PC-3 (cell line): Measurements from ENCODE around the gene TEPSIN. TPM values are rescaled to one million over a fixed set of nuclear protein-coding genes. Genes with fewer than 3 reads are reported as not detected.

Experiments used
- ATAC-seq: fragments of 200-7000 bp; cut with Tn5 transposase; 2 replicates; pipeline ENCODE4 v1.9.1; 2020; ENCODE audit warnings: mild to moderate bottlenecking, moderate library complexity
- BruUV-seq: library from RNA; stranded (reverse); fragments of 400-500 nt; replicated peaks from 2 replicates; lab custom pipeline; 2021; lab: Mats Ljungman, UMichigan
- CTCF ChIA-PET: fragments of 300-600 bp; sonication (Branson Sonifier 250); formaldehyde crosslinking; loops from one replicate; lab custom pipeline; 2022; ENCODE audit warnings: antibody characterized with exemption; lab: Charles Lee
- POLR2A ChIA-PET: fragments of 300-600 bp; sonication (Branson Sonifier 250); formaldehyde crosslinking; loops from one replicate; lab custom pipeline; 2022; ENCODE audit warnings: antibody characterized with exemption; ENCODE audit not compliant: unreplicated experiment; lab: Charles Lee
- DNase-seq: peaks from one replicate; pipeline ENCODE4 v3.0.0-alpha.2; 2015
- H2AFZ ChIP-seq: fragments of 300-600 bp; sonication (generic); 2 replicates; pipeline ENCODE4 v1.6.0; 2016; ENCODE audit warnings: antibody characterized with exemption, low read length
- H3F3A ChIP-seq: fragments of 300-600 bp; sonication (generic); one replicate; pipeline ENCODE4 v1.6.0; 2017; ENCODE audit warnings: antibody characterized with exemption, low read length, control low read depth, mild to moderate bottlenecking; ENCODE audit not compliant: unreplicated experiment
- H3K27ac ChIP-seq: fragments of 300-600 bp; sonication (generic); 2 replicates; pipeline ENCODE4 v1.5.1; 2016; ENCODE audit warnings: mild to moderate bottlenecking, low read length
- H3K27me3 ChIP-seq: fragments of 300-600 bp; sonication (generic); 2 replicates; pipeline ENCODE4 v1.6.1; 2016; ENCODE audit warnings: low read length, mixed read lengths
- H3K36me3 ChIP-seq: fragments of 300-600 bp; sonication (generic); 2 replicates; pipeline ENCODE4 v1.6.1; 2016; ENCODE audit warnings: low read depth, mixed run types, low read length, mixed read lengths
- H3K4me1 ChIP-seq: fragments of 300-600 bp; sonication (generic); 2 replicates; pipeline ENCODE4 v1.5.1; 2016; ENCODE audit warnings: low read length; ENCODE audit not compliant: insufficient read depth
- H3K4me2 ChIP-seq: fragments of 300-600 bp; sonication (generic); 2 replicates; pipeline ENCODE4 v1.6.0; 2016; ENCODE audit warnings: low read length
- H3K4me3 ChIP-seq: fragments of 300-600 bp; sonication (generic); 2 replicates; pipeline ENCODE4 v1.5.1; 2016; ENCODE audit warnings: mild to moderate bottlenecking, low read length, mixed read lengths
- H3K79me2 ChIP-seq: fragments of 300-600 bp; sonication (generic); 2 replicates; pipeline ENCODE4 v1.6.1; 2017; ENCODE audit warnings: low read length, mixed read lengths
- H3K9ac ChIP-seq: fragments of 300-600 bp; sonication (generic); 2 replicates; pipeline ENCODE4 v1.6.0; 2016; ENCODE audit warnings: mild to moderate bottlenecking, low read length
- H3K9me2 ChIP-seq: fragments of 300-600 bp; sonication (generic); replicated peaks from 2 replicates; pipeline ENCODE4 v1.6.1; 2016; ENCODE audit warnings: mixed run types, low read length, mixed read lengths
- H3K9me3 ChIP-seq: fragments of 300-600 bp; sonication (generic); 2 replicates; pipeline ENCODE4 v1.6.1; 2016; ENCODE audit warnings: low read length, mixed read lengths
- H4K20me1 ChIP-seq: fragments of 300-600 bp; sonication (generic); 2 replicates; pipeline ENCODE4 v1.6.1; 2016; ENCODE audit warnings: low read length, mixed read lengths
- EZH2 ChIP-seq: fragments of 300-600 bp; sonication (generic); IDR thresholded peaks from one replicate; pipeline ENCODE4 v1.6.1; 2017; ENCODE audit warnings: antibody characterized with exemption, mild to moderate bottlenecking, low read length; ENCODE audit not compliant: unreplicated experiment
- EZH2phosphoT487 ChIP-seq: fragments of 300-600 bp; sonication (generic); IDR thresholded peaks from 2 replicates; pipeline ENCODE4 v1.6.1; 2018; ENCODE audit warnings: mild to moderate bottlenecking, antibody characterized with exemption, low read length, borderline replicate concordance
- intact Hi-C: fragments of 100-400 bp; cut with micrococcal nuclease; formaldehyde crosslinking; loops from 2 replicates; pipeline ENCODE4 v1.9.0; 2023
- total RNA-seq: library from RNA; depleted of rRNA; stranded (reverse); fragments of >200 nt; gene quantifications from 2 replicates; pipeline ENCODE4 v1.2.3, GENCODE V29; 2014
- TF ChIP-seq, protein P1 (sequence below): fragments of 300-600 bp; sonication (generic); conservative IDR thresholded peaks from 2 replicates; pipeline ENCODE4 v1.5.1; 2017; ENCODE audit warnings: antibody characterized with exemption, low read depth, mild to moderate bottlenecking, low read length

TEPSIN gene
- total RNA-seq, 1 experiment from 2014 or later: 28.8 TPM

DNA sequence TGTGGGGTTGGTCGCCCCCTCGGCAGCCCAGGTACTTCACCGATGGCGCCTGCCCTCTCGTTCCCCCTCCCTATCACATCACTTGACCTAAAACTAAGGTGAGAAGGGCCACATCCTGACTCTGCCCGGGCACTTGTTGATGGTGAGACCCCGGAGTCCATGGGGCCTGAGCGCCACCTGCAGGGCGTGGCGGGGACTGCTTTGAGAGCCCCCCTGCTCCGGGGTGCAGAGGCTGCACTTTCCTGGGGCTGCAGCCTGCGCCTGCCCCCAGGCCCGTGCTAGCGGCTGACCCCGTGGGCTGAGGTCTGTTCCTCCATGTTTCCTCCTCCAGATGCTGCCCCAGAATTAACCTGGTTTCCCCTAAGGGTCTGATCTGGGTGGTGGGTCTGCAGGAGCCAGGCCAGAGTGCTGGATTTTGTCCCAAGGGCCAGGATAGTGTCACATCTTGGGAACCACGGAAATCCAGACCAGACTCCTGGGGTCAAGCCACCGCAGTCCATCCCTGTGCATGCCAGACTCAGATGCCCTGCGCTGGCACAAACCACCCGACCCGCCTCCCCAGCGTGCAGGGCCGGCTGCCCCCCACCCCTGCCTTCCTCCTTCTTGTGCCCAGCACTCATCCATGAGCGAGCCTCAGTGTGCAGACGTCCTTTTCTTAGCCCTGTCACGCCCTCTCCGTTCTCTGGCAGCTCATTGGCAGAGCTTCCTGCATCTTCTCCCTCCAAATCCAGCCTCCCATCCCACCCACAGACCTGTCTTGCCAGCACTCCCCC lies 3.0 kb upstream of the TEPSIN start:
- H3K9me3 ChIP-seq: no peaks in the 10 kb centered on the region
- H3K4me1 ChIP-seq: peaks cover 18% of the 10 kb centered on the region; the same call in 1 of the 2 replicates
- no TSS peak for BruUV-seq
- H3F3A ChIP-seq: no peaks in the 10 kb centered on the region
- H3K79me2 ChIP-seq: peaks cover 45% of the 10 kb centered on the region
- no peaks in the 10 kb centered on the region; the same call in 1 of the 2 replicates for H3K36me3 ChIP-seq
- ChIA-PET POLR2A (interaction anchor here (0.6 kb wide), 1 partner anchor 286 kb away, joined by 3 read pairs; the partner anchor contains the start of gene FSCN2), CTCF (interaction anchor here (0.6 kb wide), 1 partner anchor 19 kb away, joined by 4 read pairs; no protein-coding TSS in a partner anchor)
- DNase-seq: peak; percentile 34
- TF ChIP-seq, protein P1, sequence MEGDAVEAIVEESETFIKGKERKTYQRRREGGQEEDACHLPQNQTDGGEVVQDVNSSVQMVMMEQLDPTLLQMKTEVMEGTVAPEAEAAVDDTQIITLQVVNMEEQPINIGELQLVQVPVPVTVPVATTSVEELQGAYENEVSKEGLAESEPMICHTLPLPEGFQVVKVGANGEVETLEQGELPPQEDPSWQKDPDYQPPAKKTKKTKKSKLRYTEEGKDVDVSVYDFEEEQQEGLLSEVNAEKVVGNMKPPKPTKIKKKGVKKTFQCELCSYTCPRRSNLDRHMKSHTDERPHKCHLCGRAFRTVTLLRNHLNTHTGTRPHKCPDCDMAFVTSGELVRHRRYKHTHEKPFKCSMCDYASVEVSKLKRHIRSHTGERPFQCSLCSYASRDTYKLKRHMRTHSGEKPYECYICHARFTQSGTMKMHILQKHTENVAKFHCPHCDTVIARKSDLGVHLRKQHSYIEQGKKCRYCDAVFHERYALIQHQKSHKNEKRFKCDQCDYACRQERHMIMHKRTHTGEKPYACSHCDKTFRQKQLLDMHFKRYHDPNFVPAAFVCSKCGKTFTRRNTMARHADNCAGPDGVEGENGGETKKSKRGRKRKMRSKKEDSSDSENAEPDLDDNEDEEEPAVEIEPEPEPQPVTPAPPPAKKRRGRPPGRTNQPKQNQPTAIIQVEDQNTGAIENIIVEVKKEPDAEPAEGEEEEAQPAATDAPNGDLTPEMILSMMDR: peak; percentile 76
- no peak for TF ChIP-seq EZH2
- no peak overlapping the region for H3K9ac ChIP-seq
- H2AFZ ChIP-seq: no peak overlapping the region
- no peak overlapping the region for H3K4me3 ChIP-seq
- no peaks in the 10 kb centered on the region for H4K20me1 ChIP-seq
- no peaks in the 10 kb centered on the region for H3K27me3 ChIP-seq
- intact Hi-C loops: loop anchor here (1.0 kb wide), 1 partner anchor 100 kb away; no protein-coding TSS in a partner anchor
- no peak overlapping the region for H3K4me2 ChIP-seq
- H3K27ac ChIP-seq: no peak overlapping the region
- ATAC-seq: no peak
- H3K9me2 ChIP-seq: no peaks in the 10 kb centered on the region

DNA sequence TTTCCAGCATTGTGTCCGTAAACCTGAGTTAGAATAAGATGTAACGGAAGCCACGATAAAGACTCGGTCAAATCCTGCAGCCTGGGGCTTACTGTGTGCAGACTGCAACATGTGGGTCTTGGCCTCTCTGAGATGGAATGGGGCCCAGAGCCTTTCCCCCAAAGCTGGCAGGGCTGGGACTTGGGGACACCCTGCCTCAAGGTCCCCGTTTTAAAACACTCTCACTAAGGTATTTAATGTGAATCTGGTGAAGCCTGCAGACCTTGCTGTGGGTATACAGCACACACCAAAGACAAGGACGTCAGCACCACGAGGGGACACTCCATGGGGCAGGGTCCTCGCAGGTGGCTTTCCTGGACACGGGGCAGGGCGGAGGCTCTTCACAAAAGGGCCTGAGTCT lies 2.3 kb upstream of the TEPSIN start:
- no peak for TF ChIP-seq EZH2phosphoT487
- TF ChIP-seq EZH2: no peak
- TF ChIP-seq, protein P1: no peak
- ATAC-seq (no peak), DNase-seq (no peak)
- Histone ChIP-seq H3K4me1 (peaks cover 18% of the 10 kb centered on the region; the same call in 1 of the 2 replicates), H3K36me3 (no peaks in the 10 kb centered on the region; the same call in 1 of the 2 replicates), H3K27ac (no peak overlapping the region), H4K20me1 (no peaks in the 10 kb centered on the region), H3K9me2 (no peaks in the 10 kb centered on the region), H3K4me2 (no peak overlapping the region), H2AFZ (no peak overlapping the region), H3F3A (no peaks in the 10 kb centered on the region), H3K9me3 (no peaks in the 10 kb centered on the region), H3K9ac (no peak overlapping the region), H3K27me3 (no peaks in the 10 kb centered on the region), H3K4me3 (no peak overlapping the region), H3K79me2 (peaks cover 45% of the 10 kb centered on the region)
- BruUV-seq: no TSS peak
- CTCF ChIA-PET: no interaction called here
- POLR2A ChIA-PET: no interaction called here
- intact Hi-C loops: loop anchor here (1.0 kb wide), 1 partner anchor 99 kb away; no protein-coding TSS in a partner anchor

DNA sequence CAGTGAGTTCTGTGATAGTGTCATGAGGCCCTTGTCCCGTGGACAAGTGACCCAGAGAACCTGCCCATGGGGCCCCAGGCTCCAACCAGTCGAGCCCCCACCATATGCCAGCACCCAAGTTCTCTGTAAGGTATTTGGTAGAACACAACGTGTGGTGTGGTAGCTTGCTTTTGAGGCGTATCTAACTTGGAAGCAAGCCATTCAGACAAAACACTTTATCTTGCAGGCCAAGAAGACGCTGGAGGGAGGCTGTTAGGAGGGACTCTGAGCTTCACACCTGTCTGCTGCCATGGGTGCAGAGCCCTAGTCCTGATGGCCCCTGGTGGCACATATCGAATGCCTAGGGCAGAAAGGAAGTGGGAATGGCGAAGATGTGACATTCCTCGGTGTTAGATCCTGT lies 1.9 kb upstream of the TEPSIN start:
- ChIA-PET CTCF (interaction anchor here (0.6 kb wide), 1 partner anchor 64 kb away, joined by 3 read pairs; no protein-coding TSS in a partner anchor), POLR2A (no interaction called here)
- H3K4me2 ChIP-seq: peak overlapping the region; percentile 97
- ATAC-seq: no peak
- no peak overlapping the region for H2AFZ ChIP-seq
- H3K9me2 ChIP-seq: no peaks in the 10 kb centered on the region
- no peak overlapping the region for H3K27ac ChIP-seq
- no peaks in the 10 kb centered on the region; the same call in 1 of the 2 replicates for H3K36me3 ChIP-seq
- H3K4me3 ChIP-seq: peak overlapping the region; percentile 77; the same call in 1 of the 2 replicates
- no peaks in the 10 kb centered on the region for H3K9me3 ChIP-seq
- no TSS peak for BruUV-seq
- H4K20me1 ChIP-seq: no peaks in the 10 kb centered on the region
- H3K4me1 ChIP-seq: peaks cover 18% of the 10 kb centered on the region; the same call in 1 of the 2 replicates
- no peaks in the 10 kb centered on the region for H3K27me3 ChIP-seq
- H3F3A ChIP-seq: no peaks in the 10 kb centered on the region
- intact Hi-C loops: loop anchor here (1.0 kb wide), 1 partner anchor 98 kb away; no protein-coding TSS in a partner anchor
- peaks cover 45% of the 10 kb centered on the region for H3K79me2 ChIP-seq
- TF ChIP-seq EZH2phosphoT487: no peak
- no peak for DNase-seq
- H3K9ac ChIP-seq: no peak overlapping the region
